ENCODE measurements around the gene SMIM35.

- TF ChIP-seq EZH2phosphoT487 (IDR thresholded peaks at IDR 0.05; ENCODE audit: borderline replicate concordance, low read length) (no peak), CTCF (conservative IDR thresholded peaks at IDR 0.05; ENCODE audit: low read depth, low read length) (no peak), EZH2 (IDR thresholded peaks at IDR 0.05; ENCODE audit: low read length, unreplicated experiment) (no peak)
Measured at GRCh38 chr11:117989351-117990102, 97.2 kb downstream of the SMIM35 start.

All from PC-3 (cell line).